GM18505 (cell line): Measurements from ENCODE around the gene TMEM272.
A peak's percentile ranks its signal among the peaks of the same experiment; 100 is the strongest.

Source experiments
- ATAC-seq: cut with Tn5 transposase; IDR thresholded peaks from one replicate; pipeline ENCODE4 v1.9.1; 2021; ENCODE audit not compliant: unreplicated experiment
- POLR2A ChIP-seq: IDR thresholded peaks from 4 replicates; pipeline ENCODE4 v1.6.1; 2011; ENCODE audit warnings: borderline replicate concordance; ENCODE audit not compliant: insufficient read depth, insufficient read length; ENCODE audit errors: extremely low read depth

The TMEM272 gene

DNA sequence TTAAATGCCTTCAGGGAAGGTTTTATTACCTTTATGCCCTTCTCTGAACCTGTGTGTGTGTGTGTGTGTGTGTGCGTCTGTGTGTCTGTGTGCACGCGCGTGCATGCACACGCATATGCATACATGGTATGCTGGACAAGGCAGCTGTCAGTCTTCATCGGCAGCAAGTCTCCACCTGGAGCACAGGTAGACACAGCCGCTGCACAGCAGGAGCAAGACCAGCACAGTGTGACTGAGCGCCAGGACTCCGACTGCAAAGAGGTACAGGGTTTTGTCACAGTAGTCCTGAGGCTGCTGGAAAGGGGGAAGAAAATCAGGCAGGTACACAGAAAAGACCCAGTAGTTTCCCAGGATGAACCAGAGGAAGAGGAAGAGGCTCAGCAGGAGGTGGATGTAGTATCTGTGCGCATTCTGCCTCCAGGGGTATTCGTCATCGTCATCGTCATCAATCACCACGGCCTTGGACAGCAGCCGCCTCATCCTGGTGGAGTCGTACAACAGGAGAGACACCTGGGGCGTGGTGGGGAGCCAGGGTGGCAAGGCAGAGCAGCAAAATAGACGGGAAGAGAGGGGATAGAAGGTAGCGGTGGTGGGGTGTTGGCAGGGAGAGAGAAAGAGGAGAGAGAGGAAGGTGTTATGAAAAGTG, 28.2 kb downstream of the TMEM272 start:
- TF ChIP-seq POLR2A: no peak
- no peak for ATAC-seq

DNA sequence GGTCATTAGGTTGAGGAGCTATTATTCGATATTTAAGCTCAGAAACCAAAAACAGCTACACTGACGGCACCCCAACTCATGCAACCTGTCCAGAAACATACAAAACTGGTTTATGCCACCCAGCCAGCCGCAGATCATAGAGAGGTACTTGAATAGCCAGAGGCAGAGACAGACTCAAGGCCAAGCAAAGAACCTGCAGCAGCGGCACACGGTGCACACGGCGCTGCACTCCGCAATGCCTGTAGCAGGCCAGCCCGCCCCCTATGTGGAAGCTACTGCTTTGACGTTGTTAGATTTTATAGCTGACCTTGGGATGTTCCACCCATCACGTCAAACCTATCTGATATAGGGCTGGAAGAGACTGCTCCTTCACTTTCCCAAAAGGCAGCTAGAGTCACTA, 29.1 kb downstream of the TMEM272 start:
- ATAC-seq: no peak
- TF ChIP-seq POLR2A: no peak

DNA sequence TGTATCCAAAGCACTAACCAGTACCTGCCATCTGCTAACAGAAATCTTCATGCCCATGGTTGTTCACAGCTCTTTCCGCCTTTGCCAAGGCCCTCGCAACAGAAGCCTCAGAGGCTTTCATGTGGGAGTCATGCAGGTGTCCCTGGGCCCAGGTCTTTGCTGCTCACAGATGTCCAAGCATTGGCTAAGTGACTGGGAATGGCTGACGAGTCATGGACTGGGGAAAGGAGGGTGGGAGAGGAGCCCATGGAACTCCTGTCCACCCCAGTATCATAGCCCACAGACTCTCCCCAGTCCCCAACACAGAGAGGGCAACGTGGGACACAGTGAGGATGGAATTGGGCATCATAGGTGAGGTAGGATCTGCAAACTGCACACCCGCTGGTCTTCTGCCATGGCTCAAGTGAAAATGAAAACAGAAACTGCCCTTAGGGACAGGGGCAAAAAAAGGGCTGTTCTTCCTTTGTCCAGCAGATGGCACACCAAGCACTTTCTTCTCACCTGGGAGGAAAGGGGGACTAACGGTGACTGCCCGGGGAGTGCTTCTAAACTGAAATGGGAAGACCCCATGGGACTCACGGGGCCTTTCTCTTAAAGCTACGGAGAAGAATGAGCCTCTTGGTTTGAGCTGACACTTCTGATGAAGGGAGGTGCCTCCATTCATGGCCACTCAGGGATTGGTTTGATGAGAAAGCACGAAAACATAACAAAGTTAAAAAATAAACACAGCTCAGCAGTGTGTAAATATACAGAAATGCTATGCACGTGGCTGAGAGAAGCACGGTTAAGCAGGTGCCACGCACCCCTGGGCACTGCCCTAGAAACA, 29.9 kb downstream of the TMEM272 start:
- no peak for TF ChIP-seq POLR2A
- ATAC-seq: peak; percentile 58

DNA sequence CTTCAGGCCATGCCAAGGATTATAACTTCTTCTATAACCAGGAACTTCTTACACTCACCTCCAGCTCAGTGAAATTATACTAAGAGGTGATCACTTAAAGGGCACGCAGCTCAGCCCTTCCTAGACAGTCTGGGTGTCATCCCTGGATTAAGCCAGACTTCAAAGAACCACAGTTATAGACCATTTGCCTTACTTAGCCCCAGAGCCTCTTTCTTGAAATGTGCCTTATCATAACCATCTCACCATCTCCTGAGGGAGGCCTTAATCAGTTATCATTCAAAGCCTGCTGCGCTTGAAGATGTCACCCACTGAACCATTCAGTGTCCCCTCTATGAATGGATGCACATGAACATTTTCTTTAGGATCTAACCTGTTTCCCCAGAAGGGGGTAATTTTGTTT, 30.9 kb downstream of the TMEM272 start:
- no peak for TF ChIP-seq POLR2A
- no peak for ATAC-seq

DNA sequence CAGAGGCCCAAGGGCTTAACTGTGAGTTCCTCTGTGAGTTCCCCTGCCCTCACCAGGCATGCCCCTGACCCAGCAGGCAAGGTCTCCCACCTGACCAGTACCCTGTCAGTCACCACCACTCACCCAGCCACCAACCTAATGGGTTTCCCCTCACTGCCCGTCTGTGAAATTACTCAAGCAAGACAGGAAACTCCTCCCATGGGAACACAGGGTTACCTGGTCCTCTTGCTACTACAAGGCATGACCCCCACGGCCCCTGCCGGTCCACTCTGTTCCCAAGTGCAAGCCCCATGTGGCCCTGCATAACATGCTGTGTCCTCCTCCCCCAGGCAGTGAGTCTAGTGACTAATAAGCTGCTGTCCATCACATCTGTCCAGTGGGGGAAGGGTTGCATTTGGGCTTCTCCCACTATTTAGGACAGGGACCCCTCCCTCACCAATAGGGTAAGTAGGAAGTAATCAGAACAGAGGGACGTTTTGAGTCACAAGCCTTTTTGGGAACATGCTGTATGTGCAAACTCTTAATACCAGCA, 33.0 kb downstream of the TMEM272 start:
- TF ChIP-seq POLR2A: no peak
- ATAC-seq: no peak

DNA sequence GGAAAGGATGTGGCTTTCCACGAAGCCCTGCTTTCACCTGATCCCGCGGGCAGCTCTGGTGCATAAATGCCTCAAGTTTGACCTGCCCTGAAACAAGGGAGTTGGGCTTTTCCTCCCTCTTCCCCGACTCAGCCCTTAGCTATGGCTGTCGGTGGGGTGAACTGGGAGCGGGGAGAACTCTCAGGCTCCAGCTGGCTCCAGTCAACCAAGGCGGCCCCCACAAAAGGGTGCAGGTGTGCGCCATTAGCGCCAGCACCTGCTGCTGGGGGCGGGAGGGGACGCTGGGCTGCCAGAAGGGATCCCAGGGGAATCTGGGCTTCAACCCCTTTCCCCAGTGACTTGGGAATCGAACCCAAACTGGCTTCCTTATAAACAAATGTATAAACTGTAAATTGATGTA, 33.9 kb downstream of the TMEM272 start:
- no peak for ATAC-seq
- no peak for TF ChIP-seq POLR2A

DNA sequence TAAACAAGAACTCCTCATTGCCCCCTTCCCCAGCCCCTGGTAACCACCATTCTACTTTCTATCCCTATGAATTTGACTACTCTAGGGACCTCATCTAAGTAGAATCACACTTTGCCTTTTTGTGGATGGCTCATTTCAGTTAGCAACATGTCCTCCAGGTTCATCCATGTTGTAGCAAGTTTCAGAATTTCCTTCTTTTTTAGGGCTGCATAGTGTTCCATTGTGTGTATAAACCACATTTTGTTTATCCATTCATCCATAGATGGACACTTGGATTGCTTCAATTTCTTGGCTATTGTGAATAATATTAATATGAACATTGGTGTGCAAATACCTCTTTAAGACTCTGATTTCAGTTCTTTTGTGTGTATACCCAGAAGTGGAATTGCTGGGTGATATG, 36.2 kb downstream of the TMEM272 start:
- no peak for TF ChIP-seq POLR2A
- no peak for ATAC-seq

DNA sequence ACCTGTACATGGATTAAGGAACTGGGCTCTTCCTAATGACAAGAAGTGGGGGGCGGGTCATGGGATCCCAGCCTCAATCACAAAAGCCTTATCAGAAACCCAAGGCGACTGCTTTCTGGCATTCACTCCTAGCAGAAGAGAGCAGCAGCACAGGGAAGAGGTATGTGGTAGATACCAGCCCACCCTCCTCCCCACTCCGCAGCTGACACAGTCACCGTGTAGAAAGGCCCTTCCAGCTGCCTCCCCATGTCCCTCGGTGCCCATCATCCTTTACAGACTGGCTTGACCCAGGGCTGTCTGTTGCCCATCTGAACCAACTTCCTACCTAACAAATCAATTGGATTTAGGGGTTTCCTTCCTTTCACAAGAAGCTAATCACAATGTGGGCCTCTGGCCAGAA, 37.9 kb downstream of the TMEM272 start:
- ATAC-seq: no peak
- TF ChIP-seq POLR2A: no peak

DNA sequence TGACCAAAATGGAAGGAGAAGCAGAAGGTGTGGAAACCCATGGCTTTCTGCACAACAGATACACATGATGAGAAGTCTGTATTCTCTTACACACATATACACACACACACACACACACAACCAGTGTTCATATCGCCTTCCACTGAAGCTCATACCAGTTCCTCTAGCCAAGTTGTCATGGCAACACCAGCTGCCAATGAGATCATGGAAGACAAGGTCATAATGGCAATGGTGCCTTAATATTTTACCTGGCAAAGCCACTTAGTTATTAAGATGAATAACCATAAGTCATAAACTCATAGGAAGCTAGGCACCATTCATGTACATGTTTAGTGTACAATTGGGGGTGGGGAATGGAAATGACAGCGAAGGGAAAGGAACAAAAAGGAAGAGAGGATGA, 38.4 kb downstream of the TMEM272 start:
- no peak for ATAC-seq
- no peak for TF ChIP-seq POLR2A

DNA sequence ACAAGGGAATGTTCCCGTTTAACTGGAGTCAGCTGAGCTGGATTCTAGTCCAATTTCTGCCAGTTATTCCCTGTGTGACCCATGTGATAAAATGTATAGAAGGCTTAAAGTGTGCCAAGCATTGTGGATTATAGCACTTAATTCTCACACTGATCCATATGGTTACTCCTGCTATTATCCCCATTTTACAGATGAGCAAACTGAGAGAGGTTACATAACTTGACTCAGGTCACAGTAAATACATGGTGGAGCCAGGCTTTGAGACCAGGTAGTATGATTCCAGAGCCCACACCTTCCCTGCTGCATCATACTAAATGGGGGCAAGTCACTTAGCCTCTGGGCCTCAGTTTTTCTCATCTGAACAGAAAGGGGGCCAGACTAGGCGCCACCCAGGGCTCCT, 39.1 kb downstream of the TMEM272 start:
- no peak for TF ChIP-seq POLR2A
- ATAC-seq: no peak

DNA sequence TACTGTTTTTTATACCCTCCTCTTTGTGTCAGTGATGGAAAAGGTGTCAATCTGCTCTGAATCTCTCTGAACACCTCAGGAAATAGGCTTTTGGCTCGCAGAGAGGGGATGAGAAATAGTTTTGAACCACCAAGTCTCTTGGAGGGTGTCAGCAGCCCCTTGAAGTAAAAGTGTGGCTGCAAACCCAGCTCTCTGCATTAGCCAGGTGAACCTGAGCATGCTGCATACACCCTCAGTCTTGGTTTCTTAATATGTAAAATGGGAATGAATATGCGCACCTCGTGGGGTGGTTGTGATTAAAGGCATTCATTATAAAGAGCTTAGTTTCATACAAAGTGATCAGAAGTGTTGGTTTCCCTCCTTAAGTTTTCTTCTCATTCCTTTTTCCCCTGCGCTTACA, 39.7 kb downstream of the TMEM272 start:
- no peak for ATAC-seq
- TF ChIP-seq POLR2A: no peak

DNA sequence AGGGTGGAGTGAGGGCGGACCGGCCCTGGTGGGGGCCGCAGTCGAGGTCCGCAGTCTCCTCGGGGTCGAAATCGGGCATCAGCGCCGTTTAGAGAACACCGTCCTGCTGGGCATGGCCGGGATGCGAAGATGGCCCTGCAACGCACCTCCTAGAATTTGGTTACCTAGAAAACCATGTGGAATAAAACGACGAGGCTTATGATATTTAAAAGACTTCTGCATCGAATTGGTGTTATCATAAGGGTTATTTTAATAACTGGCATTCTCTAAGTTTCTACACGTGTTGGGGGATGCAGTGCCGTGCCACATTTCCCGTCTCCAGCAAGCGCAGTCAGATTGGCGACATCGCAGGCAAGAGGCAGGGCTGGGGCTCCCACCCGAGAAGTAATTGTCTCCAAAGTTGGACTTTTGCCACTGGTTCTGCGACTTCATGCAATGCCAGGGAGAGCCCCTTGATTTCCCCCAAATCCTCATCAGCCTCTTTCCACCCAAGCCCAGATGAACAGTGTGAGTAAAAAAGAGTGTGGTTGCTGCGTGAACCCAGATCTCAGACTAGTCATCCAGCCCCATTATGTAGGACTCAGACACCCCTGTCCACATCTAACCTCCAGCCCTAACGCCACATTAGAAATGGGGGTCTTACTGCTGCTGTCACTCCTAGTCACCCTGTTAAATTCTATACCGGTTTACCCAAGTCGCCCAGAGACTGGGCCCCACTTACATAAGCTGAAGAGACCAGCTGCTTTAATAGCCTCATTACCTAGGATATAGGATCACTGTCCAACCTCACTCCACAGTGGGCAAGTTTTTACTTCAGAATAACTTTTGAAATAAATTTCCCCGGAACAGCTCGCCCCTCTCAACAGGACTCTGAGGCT, 40.4 kb downstream of the TMEM272 start:
- ATAC-seq: no peak
- TF ChIP-seq POLR2A: no peak

DNA sequence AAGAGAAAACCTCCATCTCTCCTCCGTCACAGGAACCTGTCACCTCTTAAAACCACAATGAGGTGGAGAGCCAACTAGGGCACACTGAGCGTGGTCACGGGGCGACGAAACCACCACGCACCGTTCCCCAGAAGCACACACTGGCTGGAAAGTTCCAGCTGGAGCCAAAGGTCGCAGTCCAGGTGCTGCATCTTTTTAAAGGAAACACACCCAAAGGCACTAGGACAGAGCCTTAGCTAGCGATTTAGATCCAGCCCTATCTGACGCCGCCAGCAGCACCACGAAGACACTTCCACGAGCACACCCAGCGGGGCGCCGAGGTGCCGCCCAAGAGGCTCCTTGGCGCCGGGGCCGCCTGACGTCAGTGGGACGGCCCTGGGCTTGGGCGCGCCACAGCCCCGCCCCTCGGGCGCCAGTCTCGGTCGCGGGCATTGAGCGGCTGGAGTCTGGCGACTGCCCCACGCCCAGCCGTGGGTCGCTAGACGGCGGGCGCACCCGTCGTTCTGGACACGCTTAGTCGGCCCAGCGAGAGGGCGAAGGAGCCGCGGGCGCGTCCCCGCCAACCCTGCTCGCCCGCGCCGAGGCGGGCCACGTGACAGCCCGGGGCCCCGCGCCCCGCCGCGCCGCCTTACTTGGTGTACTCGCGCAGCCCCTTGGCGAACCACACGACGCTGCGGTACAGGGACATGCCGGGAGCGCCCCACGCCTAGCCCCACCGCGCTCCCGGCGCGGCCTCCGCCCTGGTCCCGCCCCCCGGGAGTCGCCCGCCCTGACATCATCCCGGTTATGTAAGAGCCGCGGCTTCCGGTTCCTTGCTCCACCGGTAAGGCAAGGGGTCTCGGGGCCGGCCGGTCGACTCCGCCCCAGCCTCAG, 41.3 kb downstream of the TMEM272 start, which contains the start of gene DHRS12:
DHRS12 (minus strand) TSS at position 742 of the 873 bp plus-strand sequence. CDS start 4,504 bp downstream, outside the sequence.
- peak; percentile 92 for TF ChIP-seq POLR2A

More for the DNA sequence above, 41.3 kb downstream of the TMEM272 start, which contains the start of gene DHRS12:
- peak; percentile 90 for ATAC-seq
